NCI-H1048 (cell line): ENCODE results near the gene C10orf105.

Experiments used
- DNase-seq: peaks from one replicate; lab custom pipeline; 2025; lab: John Stamatoyannopoulos, UW

Gene C10orf105

DNA sequence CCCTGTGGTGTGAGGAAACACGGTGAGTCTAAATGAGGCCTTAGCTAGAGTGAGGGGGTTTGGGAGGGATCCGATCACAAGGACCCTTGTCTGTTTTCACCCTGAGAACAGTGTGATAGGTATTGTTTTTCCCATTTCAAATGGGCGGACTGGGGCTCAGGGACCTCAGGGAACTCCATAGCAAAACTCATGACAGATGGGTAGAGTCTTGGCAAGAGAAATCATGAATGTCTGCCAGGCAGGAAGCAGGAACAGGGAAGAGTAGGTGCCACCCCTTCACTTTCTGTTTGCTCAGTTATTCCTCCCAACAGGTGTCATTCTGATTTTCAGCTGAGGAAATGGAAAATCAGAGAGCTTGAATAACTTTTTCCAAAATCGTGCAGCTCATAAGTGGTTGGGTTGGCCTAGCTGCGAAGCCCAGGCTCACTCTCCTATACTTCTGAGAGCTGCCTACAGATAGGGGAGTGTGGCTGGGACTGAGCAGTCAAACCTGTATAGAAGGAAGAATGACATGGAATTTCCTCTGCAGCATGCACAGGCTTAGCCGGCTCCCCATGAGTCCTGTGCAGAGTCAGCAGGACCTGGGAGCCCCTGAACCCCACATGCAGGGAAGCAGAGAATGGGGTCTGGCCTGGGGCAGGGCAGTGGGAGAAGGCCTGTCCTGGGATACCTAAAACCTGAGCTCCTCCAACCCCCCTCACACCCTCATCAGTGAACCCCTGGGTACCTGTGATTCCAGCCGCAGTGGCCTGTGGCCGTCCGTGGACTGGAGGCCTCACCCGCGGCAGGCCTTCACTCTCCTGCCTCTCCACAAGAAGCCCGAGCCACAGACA, 17.6 kb upstream of the C10orf105 start:
- DNase-seq, result no peak

DNA sequence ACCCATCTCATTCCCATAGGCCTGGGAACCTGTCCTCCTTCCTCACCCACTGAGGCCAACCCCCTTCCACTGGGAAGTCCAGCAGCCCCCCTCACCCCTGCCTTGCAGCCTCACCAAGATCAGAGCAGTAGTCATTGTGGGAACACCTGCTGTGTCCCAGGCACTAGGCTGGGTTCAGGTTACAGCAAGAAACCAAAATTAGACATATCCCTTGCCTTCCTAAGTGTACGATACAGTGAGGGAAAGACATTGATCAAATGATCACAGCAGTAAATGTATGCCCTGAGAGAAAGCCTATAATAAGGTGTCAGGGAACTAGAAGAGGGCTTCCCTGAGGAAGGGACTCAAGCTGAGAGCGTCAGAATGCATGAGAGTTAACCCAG, 17.0 kb upstream of the C10orf105 start:
- no peak for DNase-seq

DNA sequence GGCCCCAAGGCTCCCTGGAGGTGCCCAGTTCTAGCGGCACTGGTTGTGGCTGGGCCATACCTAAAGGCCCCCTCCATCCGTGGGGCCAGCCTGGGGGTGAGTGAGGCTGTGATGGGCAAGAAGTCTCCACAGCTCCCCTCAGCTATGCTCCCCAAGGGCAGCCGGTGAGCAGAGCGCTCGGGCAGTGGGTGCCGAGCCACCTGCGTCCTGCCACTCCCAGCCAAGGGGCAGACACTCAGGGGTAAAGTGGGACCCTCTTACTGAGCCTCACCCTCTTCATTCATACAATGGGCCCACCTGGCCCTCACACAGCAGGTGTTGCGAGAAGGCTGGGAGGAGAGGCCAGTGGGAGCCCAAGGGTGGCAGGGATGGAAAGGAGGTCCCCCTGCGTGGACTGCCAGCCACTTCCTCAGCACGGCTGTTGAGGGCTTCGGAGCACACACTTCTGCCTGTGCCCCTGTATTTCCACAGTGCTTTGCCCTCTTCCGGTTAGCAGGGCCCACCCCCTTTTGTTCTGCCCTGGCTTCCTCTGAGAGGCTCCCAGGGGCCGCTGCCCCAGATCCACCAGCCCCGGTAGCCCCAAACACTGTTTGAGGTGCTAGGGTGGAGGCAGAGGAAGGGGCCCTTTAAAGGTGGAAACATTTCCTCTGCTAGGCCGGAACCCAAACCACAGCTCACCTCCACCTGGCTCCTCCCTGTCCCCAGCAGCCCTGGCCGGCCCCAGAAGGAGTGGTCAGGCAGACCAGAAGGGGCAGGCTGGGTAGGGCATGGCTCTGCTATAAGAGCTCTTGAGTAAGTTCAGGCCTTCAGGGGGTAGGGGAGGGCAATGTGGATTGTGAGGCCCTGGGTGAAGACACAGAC, 16.4 kb upstream of the C10orf105 start:
- DNase-seq, result no peak

DNA sequence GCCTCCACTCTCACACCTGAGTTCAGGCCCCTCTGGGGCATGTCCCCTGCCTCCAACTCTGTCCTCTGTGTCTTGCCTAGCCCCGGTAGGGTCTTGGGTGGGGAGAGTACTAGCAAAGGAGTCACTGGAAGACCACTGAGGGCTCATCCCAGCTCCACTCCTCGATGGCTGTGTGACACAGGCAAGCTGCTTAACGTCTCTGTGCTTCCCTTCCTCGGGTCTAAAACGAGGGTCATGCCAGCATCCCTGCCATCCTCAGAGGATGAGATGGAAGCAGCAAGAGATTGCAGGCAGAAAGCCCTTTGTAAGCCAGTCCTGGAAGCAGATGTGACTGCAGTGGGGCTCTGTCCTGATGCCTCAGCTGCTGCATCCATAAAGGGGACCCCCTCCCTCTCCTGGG, 15.2 kb upstream of the C10orf105 start:
- no peak for DNase-seq

DNA sequence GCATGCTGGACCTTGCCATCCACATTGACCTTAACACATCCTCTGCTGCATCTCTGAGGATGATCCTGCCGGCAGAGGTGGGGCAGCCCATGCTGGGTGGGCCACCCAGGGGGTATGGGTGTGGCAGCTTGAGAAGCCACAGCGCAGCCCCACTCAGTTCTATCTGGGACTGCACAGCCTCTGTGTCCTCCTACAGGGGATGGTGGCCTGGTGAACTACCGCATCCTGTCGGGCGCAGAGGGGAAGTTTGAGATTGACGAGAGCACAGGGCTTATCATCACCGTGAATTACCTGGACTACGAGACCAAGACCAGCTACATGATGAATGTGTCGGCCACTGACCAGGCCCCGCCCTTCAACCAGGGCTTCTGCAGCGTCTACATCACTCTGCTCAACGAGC, 12.2 kb upstream of the C10orf105 start:
- DNase-seq, result no peak

DNA sequence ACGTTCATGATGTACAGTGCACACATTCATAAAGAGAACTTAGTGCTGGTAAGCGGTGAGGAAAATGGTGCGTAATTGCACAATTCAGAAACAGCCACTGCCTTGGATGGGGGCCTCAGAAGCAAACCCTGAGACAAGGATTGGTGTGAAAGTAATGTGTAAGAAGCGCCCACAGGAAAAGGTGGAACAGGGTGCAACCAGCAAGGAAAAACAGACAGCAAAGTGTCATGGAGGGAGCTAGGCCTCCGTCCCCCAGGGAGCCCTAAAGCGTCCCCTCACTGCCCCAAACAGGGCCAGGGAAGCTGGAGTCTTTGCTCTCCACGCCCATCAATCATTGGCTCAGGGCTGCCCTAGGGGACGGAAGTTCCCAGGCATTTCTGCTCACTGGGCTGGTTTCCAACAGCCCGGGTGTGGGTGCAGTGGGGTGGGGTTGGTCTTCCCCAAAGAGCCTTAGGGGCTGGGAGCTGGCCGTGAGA, 9.6 kb upstream of the C10orf105 start:
- no peak for DNase-seq

DNA sequence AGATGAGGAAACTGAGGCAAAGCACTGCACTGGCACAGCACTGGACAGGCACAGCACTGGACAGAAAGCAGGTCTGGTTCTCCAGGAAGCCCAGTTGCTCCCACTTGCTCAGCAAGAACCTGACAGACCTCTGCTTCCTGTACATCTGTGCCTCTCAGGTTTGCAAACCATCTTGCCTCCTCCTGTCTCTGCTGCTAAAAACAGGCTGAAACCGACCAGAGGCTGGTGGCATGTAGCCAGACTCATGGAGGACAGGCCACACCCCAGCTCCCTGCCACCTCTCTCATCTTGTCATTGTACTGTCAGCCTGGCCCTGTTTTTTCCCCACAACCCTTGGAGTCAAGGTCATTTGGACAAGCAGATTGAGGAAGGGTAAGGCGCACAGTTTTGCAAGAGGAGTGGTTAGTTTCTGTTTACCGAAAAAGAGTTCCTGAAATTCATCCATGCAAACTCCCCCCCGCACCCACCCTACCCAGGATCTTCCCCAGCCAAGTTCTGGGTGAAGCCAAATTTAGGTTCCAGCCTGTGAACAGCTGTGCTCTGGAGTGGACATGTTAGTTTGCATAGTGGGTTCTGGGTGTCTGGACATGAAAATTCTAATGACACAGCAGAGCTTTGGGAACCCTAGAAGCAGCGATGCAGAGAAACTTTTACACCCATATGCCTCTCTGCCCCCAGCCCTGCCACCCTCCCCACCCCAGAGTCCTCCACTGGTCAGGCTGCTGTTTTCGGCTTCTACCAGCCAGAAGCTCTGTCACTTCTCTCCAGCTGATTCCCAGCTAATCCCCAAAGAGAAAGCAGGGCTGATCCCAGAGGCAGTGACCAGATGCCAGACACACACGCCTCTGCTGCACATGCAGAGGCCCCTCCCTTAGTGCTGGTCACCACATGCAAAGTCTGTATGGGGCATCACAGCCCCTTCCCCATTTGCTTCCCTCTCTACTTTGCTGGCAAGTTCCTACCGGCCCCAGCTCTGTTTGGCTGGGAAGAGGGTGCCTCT, 8.5 kb upstream of the C10orf105 start:
- DNase-seq, result no peak

DNA sequence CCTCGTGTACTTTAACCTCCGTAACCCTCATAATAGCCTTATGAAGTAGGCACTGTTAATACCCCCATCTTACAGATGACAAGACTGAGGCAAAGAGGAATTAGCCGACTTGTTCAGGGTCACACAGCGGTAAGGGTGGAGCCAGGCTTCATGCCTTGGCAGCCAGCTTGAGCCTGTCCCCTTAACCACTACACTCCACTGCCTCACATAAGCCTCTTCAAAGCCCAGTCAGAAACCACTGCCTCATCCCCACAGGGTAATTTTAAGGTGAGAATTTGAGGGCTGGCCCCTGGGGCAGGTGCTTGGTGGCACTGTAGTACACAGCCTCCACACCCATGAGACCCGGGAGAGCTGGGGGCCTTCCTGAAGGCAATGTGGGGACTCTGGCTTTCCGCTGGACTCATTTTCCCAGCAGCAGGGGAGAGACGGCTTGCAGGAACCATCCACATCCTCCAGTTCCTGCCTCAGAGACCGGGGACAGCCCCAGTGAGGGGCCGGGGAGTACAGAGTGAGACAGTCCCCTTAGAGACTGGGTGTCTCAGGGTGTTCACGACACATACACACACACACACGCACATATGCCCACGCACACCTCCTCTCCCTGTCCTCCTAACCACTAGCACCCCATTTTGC, 7.6 kb upstream of the C10orf105 start:
- no peak for DNase-seq

DNA sequence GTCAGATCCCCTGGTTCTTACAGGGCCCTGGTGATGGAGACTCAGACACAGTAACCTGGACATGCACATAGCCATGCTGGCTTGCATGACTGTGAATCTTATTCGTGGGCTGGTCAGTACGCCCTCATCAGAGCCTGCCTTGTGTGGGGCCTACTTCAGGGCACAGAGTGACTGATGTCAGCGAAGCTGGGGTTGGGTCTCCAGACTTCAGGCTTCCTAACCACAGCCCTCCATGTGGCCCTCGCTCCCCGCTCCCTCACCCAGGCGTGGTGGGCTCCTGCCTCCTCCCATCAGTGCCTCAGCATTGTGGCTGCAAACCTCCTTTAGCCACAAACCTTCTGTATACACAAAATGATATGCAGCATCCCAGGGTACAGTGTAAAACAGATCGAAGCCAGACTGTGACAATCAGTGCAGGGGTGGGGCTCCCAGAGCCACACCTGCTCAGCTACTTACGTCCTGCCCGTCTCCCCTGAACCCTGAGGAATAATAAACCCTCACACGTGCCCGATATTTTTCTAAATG, 7.1 kb upstream of the C10orf105 start:
- no peak for DNase-seq

DNA sequence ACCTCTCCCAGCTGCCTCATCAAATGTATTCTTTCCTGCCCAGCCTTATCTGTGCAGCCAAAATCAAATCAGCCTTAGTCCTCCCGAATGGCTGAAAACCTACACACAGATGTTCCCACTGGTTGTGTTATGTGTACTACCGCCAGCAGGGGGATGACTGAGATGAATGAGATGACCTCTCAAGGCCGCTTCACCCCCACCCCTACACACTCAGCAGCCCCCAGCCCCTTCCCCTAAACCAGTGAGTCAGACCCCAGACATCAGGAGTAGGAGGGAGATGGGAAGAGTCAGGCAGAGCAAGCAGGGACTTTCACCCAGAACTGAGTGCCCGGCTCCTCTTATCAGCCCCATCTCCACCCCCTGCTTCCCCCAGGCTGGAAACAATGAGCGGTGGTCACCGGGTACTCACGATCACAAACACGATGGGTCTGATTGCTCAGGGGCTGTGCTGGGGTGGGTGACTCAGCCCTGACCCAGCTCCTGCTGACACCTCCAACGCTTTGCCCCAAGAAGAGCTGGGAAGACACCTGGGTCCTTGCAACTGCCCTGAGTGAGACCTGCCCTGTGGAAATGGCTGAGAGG, 6.5 kb upstream of the C10orf105 start:
- DNase-seq, result no peak

DNA sequence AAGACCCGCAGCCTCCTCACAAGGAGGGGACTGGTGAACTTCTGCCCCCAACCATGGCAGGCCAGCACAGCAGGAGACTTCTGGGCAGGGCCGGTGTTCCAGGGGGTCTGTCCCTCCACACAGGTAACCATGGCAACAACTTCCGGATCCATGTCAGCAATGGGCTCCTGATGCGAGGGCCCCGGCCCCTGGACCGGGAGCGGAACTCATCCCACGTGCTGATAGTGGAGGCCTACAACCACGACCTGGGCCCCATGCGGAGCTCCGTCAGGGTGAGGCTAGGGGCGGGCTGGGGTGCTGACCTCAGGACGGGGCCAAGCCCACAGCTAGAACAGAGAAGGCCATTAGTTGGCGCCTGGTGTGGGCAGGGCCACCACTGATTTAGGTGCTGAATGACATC, 5.7 kb upstream of the C10orf105 start:
- DNase-seq, result no peak

DNA sequence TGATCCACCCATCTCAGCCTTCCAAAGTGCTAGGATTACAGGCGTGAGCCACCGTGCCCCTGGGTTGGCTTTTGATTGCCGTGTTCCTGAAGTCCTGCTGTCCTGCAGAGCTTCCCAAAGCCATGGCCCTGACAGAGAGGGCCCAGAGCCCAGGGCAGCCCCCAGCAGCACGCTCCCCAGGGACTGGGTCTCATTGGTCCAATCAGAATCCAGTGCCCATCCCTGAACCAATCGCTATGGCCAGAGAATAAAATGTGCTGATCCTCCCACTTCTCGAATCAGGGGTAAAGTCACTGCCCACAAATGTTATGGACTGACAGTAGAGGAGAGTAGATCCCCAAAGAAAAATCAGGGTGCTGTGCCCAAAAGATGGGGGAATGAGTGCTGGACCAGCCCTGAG, 5.0 kb upstream of the C10orf105 start:
- DNase-seq, result no peak

DNA sequence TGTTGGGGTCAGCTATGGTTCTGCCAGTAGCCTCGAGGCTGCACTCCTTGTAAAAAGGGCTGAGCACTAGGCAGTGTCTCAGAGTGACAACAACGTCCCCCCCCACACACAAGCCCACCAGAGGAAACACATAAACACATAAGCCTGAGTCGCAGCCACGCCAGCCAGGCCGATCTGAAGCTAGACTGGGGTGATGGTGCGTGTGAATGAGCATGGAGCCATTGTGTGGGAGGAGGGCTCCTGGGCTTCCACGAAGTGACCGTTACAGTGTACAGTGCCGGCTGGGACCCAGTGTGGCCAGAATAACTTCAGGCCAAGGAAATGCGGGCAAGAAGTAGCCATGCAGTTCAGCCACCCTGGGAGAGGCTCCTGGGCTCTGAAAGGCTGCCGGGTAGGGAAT, 3.7 kb upstream of the C10orf105 start:
- no peak for DNase-seq

DNA sequence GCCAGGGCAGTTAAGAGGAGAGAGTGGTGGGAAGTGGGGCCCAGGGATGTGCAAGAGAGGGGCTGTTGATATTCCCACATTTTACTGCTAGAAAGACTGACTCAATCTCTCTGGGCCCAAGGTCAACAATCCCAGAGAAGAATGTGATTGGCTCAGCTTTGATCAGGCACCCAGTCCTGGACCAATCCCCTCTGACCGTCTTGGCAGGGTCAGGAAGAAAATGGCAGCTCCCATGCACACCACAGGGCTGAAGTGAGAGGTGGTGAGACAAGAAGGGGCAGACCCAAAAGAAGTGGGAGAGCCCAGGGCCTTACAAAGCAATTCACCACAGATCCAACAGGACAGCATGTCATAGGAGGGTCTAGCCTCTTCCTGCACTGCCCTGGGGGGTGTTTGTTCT, 3.3 kb upstream of the C10orf105 start:
- DNase-seq, result no peak

DNA sequence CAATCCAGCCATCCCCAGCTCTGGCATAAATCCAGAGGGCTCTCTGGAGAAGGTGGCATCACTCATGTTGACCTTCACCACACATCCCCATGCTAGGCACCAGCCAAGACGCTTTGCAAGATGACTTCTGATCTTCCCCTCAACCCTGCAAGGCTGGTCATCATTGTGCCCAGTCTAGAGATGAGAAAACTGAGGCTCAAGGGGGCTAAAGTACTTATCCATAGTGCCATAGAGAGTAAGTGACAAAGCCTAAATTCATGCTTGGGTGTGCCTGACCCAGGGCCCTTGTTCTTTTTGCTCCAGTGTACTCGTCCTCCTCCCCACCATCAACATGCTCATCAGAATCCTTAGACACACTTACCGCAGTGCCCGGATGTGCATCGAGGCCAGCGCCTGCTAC, 1.7 kb upstream of the C10orf105 start:
- DNase-seq, result no peak

DNA sequence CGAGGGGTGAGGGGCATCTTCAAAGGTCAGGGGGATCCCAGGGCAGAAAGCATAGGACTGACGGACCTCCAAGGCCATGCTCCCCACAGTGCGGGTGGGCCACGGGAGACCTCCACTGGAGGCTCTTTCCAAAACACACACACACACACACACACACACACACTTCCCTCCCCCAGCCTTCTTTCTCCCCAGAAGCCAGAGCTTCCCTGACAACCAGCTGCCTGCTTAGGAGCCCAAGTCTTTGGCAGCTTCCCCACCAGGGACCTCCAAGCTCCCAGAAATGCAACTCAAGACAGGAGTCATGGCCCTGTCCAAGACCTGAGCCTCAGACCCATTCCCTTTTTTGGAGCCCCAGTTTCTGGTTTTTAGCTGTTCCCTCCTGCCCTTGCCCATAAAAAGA, 710 bp upstream of the C10orf105 start:
- DNase-seq, result no peak

DNA sequence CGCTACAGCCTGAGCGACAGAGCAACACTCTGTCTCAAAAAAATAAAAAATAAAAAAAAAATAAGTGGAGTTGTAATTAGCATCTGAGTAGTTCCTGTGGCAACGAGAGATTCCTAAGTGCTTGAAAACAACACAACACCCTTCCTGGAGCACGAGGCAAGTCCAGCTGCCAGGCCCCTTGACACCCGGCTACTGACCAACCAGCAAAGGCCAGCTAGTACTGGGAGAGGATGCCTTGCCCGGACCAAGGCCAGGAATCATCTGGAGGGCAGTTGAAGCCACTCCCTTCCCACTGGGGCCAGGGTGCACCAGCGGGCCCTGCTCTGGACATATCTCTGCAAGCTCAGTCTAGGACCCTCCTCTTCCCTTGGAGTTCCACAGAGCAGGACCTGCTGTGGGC, 536 bp downstream of the C10orf105 start:
- DNase-seq, result no peak

DNA sequence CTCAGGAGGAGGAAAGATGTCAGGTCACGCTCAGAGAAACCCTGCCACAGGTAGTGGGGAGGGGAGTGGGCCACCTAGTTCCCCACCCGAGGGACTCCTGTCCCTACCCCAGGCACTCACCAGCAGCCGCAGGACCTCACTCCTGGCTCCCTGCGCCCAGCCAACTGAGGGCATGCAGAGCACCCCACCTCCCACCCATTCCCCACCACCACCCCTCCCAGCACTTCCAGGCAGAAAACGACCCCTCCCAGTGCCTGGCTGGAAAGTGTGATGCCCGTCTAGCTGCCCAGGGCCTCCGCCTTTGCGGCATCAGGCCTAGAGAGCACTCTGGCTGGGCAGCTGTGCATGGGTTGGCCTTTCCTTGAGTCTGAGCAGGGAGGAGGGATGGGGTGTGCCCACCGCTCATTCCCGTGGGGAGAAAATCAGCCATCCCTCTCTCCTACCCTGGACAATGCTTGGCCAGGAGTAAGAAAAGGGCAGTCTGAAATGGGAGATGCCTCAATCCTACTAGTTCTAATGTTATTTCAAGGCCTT, 1.3 kb downstream of the C10orf105 start:
- no peak for DNase-seq

DNA sequence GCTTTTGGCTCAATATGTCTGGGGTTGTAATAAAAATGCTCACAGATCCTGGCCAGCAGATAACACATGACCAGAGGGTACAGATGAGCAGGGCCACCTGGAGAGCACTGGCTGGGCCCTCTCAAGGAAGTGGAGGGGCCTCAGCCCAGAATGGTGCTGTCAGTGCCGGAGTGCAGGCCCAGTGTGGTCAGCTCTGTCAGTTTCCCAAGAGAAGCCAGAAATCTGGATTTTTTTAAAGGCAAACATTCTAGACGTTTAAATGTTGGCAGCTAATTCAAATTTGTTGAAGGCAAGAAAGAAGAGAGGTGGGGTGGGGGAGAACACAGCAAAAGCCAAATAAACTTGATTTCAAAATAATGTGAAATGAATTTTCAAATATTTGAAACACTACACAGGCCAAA, 2.0 kb downstream of the C10orf105 start:
- no peak for DNase-seq

DNA sequence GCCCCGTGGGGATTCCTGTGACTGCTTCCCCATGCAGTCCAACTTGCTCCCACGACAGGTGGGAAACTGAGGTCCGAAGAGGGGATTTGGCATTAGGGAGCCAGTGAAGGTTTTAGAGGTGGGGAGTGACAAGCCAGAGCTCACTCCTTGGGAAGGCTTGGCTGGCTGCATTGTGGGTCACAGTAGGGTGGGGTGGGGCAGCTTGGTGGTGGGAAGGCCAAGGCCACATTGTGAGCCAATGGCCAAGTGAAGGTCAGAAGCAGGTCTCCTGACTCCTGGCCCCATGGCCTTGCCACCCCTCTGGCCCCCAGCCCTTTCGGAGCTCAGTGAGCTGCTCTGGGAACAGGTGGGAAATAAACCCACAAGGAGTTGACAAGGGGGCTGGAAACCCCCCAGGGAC, 2.5 kb downstream of the C10orf105 start:
- DNase-seq, result no peak

DNA sequence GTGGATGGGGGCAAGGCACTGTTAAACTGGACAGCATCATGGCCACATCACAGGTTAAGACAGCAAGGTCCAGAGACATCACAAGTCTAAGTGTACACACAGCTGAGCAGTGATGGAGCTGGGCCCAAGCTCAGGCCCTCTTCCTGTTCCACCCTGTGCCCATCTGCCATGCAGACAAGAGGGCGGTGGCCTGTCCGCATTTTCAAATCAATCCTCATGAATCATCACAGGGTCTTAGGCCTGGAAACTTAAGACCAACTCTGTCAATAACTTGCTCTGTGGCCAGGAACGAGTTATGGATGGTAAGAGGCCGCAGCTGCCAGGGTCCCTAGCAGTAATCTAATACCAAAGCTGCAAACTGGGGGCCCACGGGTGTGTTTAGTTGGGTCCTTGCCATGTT, 3.2 kb downstream of the C10orf105 start:
- no peak for DNase-seq
